ENCODE results near the gene CHST13.

CHST13 gene

DNA sequence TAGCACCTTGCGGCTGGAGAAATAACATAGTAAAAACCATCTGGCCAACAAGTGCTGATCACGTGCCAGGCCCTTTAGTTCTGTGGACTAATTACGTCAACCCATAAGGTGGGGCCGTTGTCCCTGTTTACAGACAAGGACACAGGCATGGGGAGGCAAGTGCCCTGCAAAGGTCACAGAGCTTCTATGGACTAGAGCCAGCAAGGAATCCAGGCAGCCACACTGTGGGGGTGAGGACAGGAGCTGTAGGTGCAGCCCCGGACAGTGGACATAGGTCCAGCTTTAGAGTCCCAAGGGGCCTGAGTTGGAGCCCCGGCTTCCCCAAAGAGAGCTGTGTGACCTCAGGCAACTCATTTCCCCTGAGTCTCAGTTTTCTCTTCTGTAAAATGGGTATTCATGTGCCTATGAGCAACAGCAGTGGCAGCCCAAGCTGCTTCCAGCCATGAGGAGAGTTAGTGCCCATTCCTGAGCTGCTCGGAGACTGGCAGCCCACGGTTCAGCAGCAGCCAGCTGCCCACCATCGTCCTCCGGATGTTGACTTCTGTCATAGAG lies 13.9 kb downstream of the CHST13 start:
- no peak overlapping the region; a peak in 1 of 22 replicates for H3K9ac ChIP-seq
- TF ChIP-seq Cebpa-rat (IDR thresholded peaks at IDR 0.05), result no peak

GRCh38 chr3:126538316-126538715 lies 14.4 kb downstream of the CHST13 start:
- H3K9me3 ChIP-seq (replicated peaks in 1 of 11), result peaks cover 0 to 13% (median 11%) of the 10 kb centered on the region in 11 experiments; a peak in 14 of 22 replicates

More for the DNA sequence above, 13.9 kb downstream of the CHST13 start:
- H3K4me2 ChIP-seq, result peak overlapping the region; percentile 33 to 88 (median 59); a peak in 20 of 22 replicates
- no peaks in the 10 kb centered on the region for H3K36me3 ChIP-seq
- H4K20me1 ChIP-seq, result no peaks in the 10 kb centered on the region; a peak in 1 of 22 replicates
- peaks cover 33 to 73% (median 54%) of the 10 kb centered on the region in 10 experiments for H3K4me1 ChIP-seq
- peaks cover 0 to 13% (median 11%) of the 10 kb centered on the region in 11 experiments; a peak in 14 of 22 replicates for H3K9me3 ChIP-seq (replicated peaks in 1 of 11)
- peak overlapping the region in 4 of 11 experiments; percentile 1 to 72 (median 8); a peak in 5 of 22 replicates for H3K27ac ChIP-seq
- no peaks in the 10 kb centered on the region for H3K27me3 ChIP-seq
- no peak overlapping the region for H3K4me3 ChIP-seq

GRCh38 chr3:126538966-126539365 lies 15.0 kb downstream of the CHST13 start:
- TF ChIP-seq Cebpa-rat (IDR thresholded peaks at IDR 0.05), result no peak
- Histone ChIP-seq H3K9me3 (replicated peaks in 1 of 11) (peaks cover 0 to 13% (median 11%) of the 10 kb centered on the region in 11 experiments; a peak in 14 of 22 replicates), H3K27me3 (no peaks in the 10 kb centered on the region), H3K4me1 (peaks cover 33 to 67% (median 52%) of the 10 kb centered on the region in 10 experiments), H3K27ac (peak overlapping the region in 5 of 11 experiments; percentile 1 to 86 (median 68); a peak in 5 of 22 replicates), H4K20me1 (no peaks in the 10 kb centered on the region; a peak in 1 of 22 replicates), H3K4me3 (no peak overlapping the region), H3K36me3 (no peaks in the 10 kb centered on the region), H3K9ac (no peak overlapping the region), H3K4me2 (peak overlapping the region in 5 of 11 experiments; percentile 3 to 91 (median 88); a peak in 7 of 22 replicates)

More at GRCh38 chr3:126538316-126538715, 14.4 kb downstream of the CHST13 start:
- Histone ChIP-seq H3K27ac (peak overlapping the region in 4 of 11 experiments; percentile 1 to 72 (median 8); a peak in 5 of 22 replicates), H4K20me1 (no peaks in the 10 kb centered on the region; a peak in 1 of 22 replicates), H3K4me2 (peak overlapping the region in 8 of 11 experiments; percentile 33 to 90 (median 63); a peak in 13 of 22 replicates), H3K4me1 (peaks cover 33 to 68% (median 52%) of the 10 kb centered on the region in 10 experiments), H3K4me3 (no peak overlapping the region), H3K27me3 (no peaks in the 10 kb centered on the region), H3K36me3 (no peaks in the 10 kb centered on the region), H3K9ac (peak overlapping the region in 1 of 11 experiments; percentile 6; a peak in 2 of 22 replicates)
- no peak for TF ChIP-seq Cebpa-rat (IDR thresholded peaks at IDR 0.05)

- H3K4me3 ChIP-seq, result no peak overlapping the region
- no peaks in the 10 kb centered on the region for H3K36me3 ChIP-seq
- peak overlapping the region; percentile 2 to 86 (median 74); a peak in 18 of 22 replicates for H3K27ac ChIP-seq
- no peak for TF ChIP-seq Cebpa-rat (IDR thresholded peaks at IDR 0.05)
- H3K27me3 ChIP-seq, result no peaks in the 10 kb centered on the region
- H4K20me1 ChIP-seq, result no peaks in the 10 kb centered on the region; a peak in 1 of 22 replicates
- H3K9ac ChIP-seq, result peak overlapping the region in 4 of 11 experiments; percentile 24 to 34 (median 30); a peak in 4 of 22 replicates
- peak overlapping the region; percentile 67 to 95 (median 80) for H3K4me2 ChIP-seq
- peaks cover 0 to 13% (median 11%) of the 10 kb centered on the region in 11 experiments; a peak in 14 of 22 replicates for H3K9me3 ChIP-seq (replicated peaks in 1 of 11)
- H3K4me1 ChIP-seq, result peaks cover 40 to 69% (median 59%) of the 10 kb centered on the region in 10 experiments
These were observed 15.7 kb downstream of the CHST13 start for GRCh38 chr3:126539558-126540250.

DNA sequence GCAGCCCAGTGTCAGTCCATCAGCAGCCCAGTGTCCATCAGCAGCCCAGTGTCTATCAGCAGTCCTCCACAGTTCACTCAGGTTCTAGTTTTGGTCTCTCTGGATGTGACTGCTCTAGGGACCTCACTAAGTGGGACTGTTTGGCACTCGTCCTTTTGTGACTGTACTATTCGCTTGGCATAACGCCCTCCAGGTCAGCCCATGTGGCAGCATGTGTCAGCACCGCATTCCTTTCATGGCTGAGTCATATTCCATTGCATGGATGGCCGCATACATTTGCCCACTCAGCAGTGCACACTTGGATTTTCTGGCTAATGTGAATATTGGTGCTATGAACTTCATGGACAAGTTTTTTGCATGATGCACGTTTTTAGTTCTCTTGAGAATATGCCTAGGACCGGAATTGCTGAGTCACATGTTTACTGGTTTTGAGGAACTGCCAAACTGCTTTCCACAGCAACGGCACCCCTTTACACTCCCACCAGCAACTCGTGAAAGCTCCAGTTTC lies 16.4 kb downstream of the CHST13 start:
- no peak for TF ChIP-seq Cebpa-rat (IDR thresholded peaks at IDR 0.05)
- peak overlapping the region; percentile 51 to 86 (median 74); a peak in 21 of 22 replicates for H3K27ac ChIP-seq
- H3K9ac ChIP-seq, result peak overlapping the region in 8 of 11 experiments; percentile 37 to 76 (median 63); a peak in 13 of 22 replicates
- peaks cover 0 to 13% (median 11%) of the 10 kb centered on the region in 11 experiments; a peak in 14 of 22 replicates for H3K9me3 ChIP-seq (replicated peaks in 1 of 11)
- no peaks in the 10 kb centered on the region; a peak in 1 of 22 replicates for H4K20me1 ChIP-seq
- peak overlapping the region in 1 of 10 experiments; percentile 30; a peak in 2 of 20 replicates for H3K4me3 ChIP-seq
- H3K4me1 ChIP-seq, result peaks cover 47 to 75% (median 66%) of the 10 kb centered on the region in 10 experiments
- no peaks in the 10 kb centered on the region for H3K36me3 ChIP-seq
- no peaks in the 10 kb centered on the region for H3K27me3 ChIP-seq
- H3K4me2 ChIP-seq, result peak overlapping the region; percentile 67 to 95 (median 80)

- peak overlapping the region; percentile 51 to 86 (median 74) for H3K27ac ChIP-seq
- H3K4me1 ChIP-seq, result peaks cover 51 to 76% (median 67%) of the 10 kb centered on the region in 10 experiments
- peak overlapping the region; percentile 29 to 76 (median 56); a peak in 16 of 22 replicates for H3K9ac ChIP-seq
- H3K27me3 ChIP-seq, result no peaks in the 10 kb centered on the region
- H3K4me3 ChIP-seq, result peak overlapping the region in 2 of 10 experiments; percentile 28 to 30; a peak in 2 of 20 replicates
- no peak for TF ChIP-seq Cebpa-rat (IDR thresholded peaks at IDR 0.05)
- no peaks in the 10 kb centered on the region for H3K36me3 ChIP-seq
- peaks cover 0 to 13% (median 11%) of the 10 kb centered on the region in 11 experiments; a peak in 14 of 22 replicates for H3K9me3 ChIP-seq (replicated peaks in 1 of 11)
- H3K4me2 ChIP-seq, result peak overlapping the region; percentile 67 to 95 (median 80)
- H4K20me1 ChIP-seq, result no peaks in the 10 kb centered on the region; a peak in 1 of 22 replicates
These were observed 17.1 kb downstream of the CHST13 start for GRCh38 chr3:126540951-126541627.

DNA sequence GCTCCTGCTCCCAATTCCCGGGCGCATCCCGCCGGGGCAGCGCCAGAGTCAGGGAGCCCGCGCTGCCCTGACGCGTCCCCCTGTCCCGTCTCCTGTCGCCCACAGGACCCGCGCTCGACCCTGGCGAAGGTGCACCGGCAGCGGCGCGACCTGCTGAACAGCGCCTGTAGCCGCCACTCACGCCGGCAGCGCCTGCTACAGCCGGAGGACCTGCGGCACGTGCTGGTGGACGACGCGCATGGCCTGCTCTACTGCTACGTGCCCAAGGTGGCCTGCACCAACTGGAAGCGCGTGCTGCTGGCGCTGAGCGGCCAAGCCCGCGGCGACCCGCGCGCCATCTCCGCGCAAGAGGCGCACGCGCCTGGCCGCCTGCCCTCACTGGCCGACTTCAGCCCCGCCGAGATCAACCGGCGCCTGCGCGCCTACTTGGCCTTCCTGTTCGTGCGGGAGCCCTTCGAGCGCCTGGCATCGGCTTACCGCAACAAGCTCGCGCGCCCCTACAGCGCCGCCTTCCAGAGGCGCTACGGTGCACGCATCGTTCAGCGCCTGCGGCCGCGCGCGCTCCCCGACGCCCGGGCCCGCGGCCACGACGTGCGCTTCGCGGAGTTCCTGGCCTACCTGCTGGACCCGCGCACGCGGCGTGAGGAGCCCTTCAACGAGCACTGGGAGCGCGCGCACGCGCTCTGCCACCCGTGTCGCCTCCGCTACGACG lies 17.8 kb downstream of the CHST13 start:
- Histone ChIP-seq H3K9ac (peak overlapping the region in 6 of 11 experiments; percentile 37 to 71 (median 65); a peak in 9 of 22 replicates), H3K36me3 (no peaks in the 10 kb centered on the region), H3K4me2 (peak overlapping the region; percentile 67 to 95 (median 80)), H3K27me3 (no peaks in the 10 kb centered on the region), H3K4me3 (no peak overlapping the region), H3K27ac (peak overlapping the region; percentile 51 to 86 (median 74); a peak in 20 of 22 replicates), H3K4me1 (peaks cover 51 to 75% (median 67%) of the 10 kb centered on the region in 10 experiments), H3K9me3 (replicated peaks in 1 of 11) (peaks cover 0 to 13% (median 11%) of the 10 kb centered on the region in 11 experiments; a peak in 14 of 22 replicates), H4K20me1 (no peaks in the 10 kb centered on the region)
- TF ChIP-seq Cebpa-rat (IDR thresholded peaks at IDR 0.05), result no peak
